ENCODE data around the gene XRCC5.

XRCC5 gene

DNA sequence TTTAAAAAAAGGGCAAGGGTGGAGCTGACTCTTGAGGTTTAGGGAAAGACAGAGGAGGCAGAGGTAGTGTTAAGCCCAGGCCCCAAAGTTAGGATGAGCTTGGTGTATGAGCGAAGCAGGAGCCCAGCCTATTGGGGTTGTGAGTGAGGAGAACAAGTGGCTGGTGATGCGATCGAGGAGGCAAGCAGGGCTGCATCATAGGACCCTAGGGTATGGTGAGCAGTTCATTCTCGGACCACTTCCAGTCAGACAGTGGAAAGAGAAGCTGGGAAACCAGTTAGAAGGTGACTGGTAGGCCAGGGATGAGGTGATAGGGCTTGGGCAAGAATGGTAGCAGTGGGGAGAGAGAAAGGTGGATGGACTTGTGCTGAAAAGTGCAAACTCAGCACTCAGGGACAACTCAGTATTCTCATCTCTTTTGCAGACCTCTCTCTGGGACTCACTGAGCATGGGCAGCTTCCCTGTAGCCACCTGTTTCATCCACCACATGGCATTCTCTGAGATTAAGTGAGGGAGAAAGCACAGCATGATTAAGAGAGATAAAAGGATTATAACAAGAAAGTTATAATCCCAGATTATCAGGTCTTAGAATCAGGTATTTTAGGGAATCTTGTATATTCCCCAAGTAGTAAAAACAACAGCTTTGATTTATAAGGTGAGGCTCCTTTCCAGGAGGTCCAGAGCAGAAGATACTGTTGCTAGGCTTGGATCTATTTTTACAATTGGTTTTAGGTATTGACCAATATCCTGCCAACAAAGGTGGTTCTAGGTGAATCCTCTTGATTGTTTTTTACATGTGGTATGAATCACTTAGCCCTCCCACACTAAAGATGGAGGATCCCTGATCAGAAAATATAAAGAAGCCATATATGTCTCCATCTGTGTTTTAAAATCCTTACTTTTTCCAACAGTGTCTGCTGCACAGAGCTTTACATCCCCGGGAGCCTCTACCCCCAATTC lies 38.3 kb downstream of the XRCC5 start:
- no peak for TF ChIP-seq ZFX (IDR thresholded peaks at IDR 0.05; ENCODE audit: borderline replicate concordance)
- TF ChIP-seq, protein P1, sequence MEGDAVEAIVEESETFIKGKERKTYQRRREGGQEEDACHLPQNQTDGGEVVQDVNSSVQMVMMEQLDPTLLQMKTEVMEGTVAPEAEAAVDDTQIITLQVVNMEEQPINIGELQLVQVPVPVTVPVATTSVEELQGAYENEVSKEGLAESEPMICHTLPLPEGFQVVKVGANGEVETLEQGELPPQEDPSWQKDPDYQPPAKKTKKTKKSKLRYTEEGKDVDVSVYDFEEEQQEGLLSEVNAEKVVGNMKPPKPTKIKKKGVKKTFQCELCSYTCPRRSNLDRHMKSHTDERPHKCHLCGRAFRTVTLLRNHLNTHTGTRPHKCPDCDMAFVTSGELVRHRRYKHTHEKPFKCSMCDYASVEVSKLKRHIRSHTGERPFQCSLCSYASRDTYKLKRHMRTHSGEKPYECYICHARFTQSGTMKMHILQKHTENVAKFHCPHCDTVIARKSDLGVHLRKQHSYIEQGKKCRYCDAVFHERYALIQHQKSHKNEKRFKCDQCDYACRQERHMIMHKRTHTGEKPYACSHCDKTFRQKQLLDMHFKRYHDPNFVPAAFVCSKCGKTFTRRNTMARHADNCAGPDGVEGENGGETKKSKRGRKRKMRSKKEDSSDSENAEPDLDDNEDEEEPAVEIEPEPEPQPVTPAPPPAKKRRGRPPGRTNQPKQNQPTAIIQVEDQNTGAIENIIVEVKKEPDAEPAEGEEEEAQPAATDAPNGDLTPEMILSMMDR (IDR thresholded peaks at IDR 0.05), result no peak
- no peak overlapping the region for H3K27ac ChIP-seq

DNA sequence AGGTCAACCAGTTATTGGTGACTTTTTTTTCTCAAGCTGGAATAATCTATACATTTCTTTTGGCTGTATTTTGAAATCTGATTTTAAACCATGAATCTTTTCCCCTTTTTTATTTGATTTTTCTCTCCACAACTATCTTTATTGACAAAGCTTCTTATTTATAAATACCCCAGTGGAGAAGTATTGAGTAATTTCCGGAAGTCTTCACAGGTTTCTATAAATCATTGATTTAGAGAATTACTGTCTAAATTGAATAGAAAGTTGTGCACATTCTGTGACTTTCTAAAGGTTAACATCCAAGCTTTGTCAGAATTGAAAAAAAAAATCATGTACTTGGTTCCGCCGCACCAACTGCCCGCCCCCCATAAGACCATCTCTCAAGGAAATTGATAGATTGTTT lies 39.8 kb downstream of the XRCC5 start:
- H3K27ac ChIP-seq, result no peak overlapping the region
- TF ChIP-seq, protein P1 (IDR thresholded peaks at IDR 0.05), result no peak
- no peak for TF ChIP-seq ZFX (IDR thresholded peaks at IDR 0.05; ENCODE audit: borderline replicate concordance)

DNA sequence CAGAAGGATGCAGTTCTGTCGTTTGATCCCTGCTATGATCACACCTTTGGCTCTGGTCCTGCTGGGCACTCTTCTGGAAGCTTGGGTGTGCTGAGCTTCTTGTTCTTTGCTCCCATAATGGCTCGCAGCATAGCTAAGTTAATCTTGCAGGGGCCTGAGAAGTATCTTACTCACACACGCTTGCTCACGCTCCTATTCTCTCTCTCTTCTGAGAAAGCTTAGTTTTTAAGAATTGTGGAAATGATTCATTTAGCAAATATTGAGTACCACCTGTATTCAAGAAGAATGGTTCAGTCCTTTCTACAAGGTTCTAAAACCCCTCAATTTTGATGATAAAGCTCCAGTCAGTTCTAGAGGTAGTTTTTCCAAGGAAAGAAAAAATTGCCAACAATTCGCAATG lies 40.6 kb downstream of the XRCC5 start:
- H3K27ac ChIP-seq, result no peak overlapping the region

DNA sequence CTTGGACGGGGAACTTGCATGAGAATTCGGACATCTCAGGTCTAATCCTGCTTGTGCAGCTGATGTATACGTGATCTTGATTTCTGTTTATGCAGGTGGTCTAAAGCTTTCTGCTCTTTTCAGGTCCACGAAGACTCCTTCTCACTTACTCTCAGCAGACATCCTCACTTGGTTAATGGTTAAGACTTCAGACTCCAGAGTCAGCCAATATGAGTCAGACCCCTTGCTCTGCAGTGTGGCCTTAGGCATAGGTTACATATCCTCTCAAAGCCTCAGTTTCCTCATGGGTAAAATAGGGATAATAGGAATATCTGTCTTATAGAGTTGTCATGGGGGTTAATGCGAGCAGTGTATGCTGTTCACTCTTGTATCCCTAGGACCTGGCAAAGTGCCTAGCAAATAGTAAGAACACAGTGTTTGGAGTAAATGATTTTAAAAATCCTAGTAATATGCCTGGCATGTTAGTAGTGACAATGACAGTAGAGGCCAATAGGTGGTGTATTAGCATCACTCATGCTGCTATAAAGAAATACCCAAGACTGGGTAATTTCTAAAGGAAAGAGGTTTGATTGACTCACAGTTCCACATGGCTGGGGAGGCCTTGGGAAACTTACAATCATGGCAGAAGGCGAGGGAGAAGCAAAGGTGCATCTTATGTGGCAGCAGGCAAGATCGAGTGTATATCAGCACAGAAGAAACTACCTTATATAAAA lies 42.3 kb downstream of the XRCC5 start:
- no peak overlapping the region for H3K27ac ChIP-seq
- no peak for TF ChIP-seq ZFX (IDR thresholded peaks at IDR 0.05; ENCODE audit: borderline replicate concordance)
- TF ChIP-seq, protein P1 (IDR thresholded peaks at IDR 0.05), result no peak; the same call in 1 of the 2 replicates

More for the DNA sequence above, 40.6 kb downstream of the XRCC5 start:
- TF ChIP-seq ZFX (IDR thresholded peaks at IDR 0.05; ENCODE audit: borderline replicate concordance), result no peak
- TF ChIP-seq, protein P1 (IDR thresholded peaks at IDR 0.05), result no peak

DNA sequence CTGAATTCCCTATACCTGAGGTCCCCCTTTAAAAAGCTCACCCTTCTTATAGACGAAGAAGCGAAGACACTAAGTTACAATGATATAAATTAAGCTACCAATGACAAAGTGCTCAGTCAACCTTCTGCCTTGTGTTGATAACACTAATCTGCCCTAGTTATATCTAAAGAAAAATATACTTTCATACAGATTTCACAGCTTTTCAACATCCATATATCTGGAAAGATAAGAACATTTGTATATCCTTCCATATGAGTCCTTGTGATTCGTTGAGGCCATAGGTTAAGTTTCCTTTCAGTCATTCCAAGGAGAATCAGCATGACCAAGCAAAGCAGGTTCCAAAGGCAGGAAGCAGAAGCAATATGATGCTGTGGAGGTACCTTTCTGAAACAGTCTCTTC lies 46.8 kb downstream of the XRCC5 start:
- no peak for TF ChIP-seq ZFX (IDR thresholded peaks at IDR 0.05; ENCODE audit: borderline replicate concordance)
- TF ChIP-seq, protein P1 (IDR thresholded peaks at IDR 0.05), result no peak
- H3K27ac ChIP-seq, result no peak overlapping the region

DNA sequence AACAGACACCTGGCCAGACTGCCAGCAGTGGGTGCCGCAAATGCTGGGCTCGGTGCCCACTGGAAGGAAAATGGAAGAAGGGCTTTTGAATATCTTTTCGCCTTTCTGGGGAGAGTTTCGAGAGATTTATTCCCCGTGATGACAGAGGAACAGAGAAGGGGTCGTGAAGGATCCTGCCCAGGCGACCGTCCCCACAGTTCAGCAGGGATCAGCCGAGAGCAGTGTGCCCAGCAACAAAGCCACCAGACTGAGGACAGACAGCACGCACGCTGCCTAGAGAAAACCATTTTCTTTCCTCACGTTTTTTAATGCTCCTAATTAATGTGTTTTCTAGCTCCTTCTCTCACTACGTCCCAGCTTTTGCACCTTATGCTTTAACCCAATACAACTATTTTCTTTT lies 47.7 kb downstream of the XRCC5 start:
- TF ChIP-seq ZFX (IDR thresholded peaks at IDR 0.05; ENCODE audit: borderline replicate concordance), result no peak
- TF ChIP-seq, protein P1 (IDR thresholded peaks at IDR 0.05), result no peak
- no peak overlapping the region for H3K27ac ChIP-seq
